Natural killer cell treated with Interleukin-12 subunit alpha and Interleukin-12 subunit beta and Interleukin-15 and Interleukin-18, amount 100 ng/mL, for 72 hours (primary cell): Measurements from ENCODE around the gene HLA-DQA2. TPM values are rescaled to one million over a fixed set of nuclear protein-coding genes. Genes with fewer than 3 reads are reported as not detected.

Experiments
- ATAC-seq, 2 donors: fragments of 150-1000 bp; cut with Tn5 transposase in 1 of 2; sonication (Bioruptor Pico), chemical (Tn5 transposase) in 1 of 2; 2 replicates each; pipeline ENCODE4 v1.10.0; 2021
- DNase-seq: peaks from one replicate; pipeline ENCODE4 v3.0.0; 2022; ENCODE audit warnings: low spot score
- H3K27ac Mint-ChIP-seq, 2 donors: 1 replicate in 1 of 2; 2 replicates in 1 of 2; pipeline ENCODE4 v1.8.0; 2022; ENCODE audit warnings: mixed read lengths in 2 of 2, mild to moderate bottlenecking in 1 of 2, moderate library complexity in 1 of 2
- H3K27me3 Mint-ChIP-seq, 2 donors: 1 replicate in 1 of 2; 2 replicates in 1 of 2; pipeline ENCODE4 v1.8.0; 2022; ENCODE audit warnings: mixed read lengths in 2 of 2
- H3K36me3 Mint-ChIP-seq: one replicate; pipeline ENCODE4 v1.8.0; 2022; ENCODE audit warnings: mixed read lengths
- H3K4me1 Mint-ChIP-seq, 2 donors: 1 replicate in 1 of 2; 2 replicates in 1 of 2; pipeline ENCODE4 v1.8.0; 2022; ENCODE audit warnings: low read depth in 2 of 2, mixed read lengths in 2 of 2, mild to moderate bottlenecking in 1 of 2
- H3K4me3 Mint-ChIP-seq: one replicate; pipeline ENCODE4 v1.8.0; 2022; ENCODE audit warnings: mixed read lengths
- H3K9me3 Mint-ChIP-seq: 2 replicates; pipeline ENCODE4 v1.8.0; 2022; ENCODE audit warnings: mixed read lengths
- total RNA-seq, 2 donors: library from RNA; stranded (reverse); gene quantifications; one replicate each; pipeline ENCODE4 v1.2.3, GENCODE V29; 2022

The HLA-DQA2 gene
- total RNA-seq, 2 donors from 2014 or later: 1.2 to 10.9 TPM

- Mint-ChIP-seq H3K4me1 (peaks cover 17 to 24% of the 10 kb centered on the region in 2 donors), H3K27ac (no peak overlapping the region), H3K9me3 (peaks cover 3% of the 10 kb centered on the region), H3K36me3 (peaks cover 10% of the 10 kb centered on the region), H3K27me3 (peaks cover 44 to 48% of the 10 kb centered on the region in 2 donors), H3K4me3 (no peak overlapping the region)
- no peak for DNase-seq
- no peak for ATAC-seq
These were observed 53.3 kb downstream of the HLA-DQA2 start for GRCh38 chr6:32794510-32794909.

Other genes with a start within 250 kb of the HLA-DQA2 start
- gene HLA-DRB5, start 211.1 kb upstream of the HLA-DQA2 start, total RNA-seq: 10 to 100 TPM; 15.9 to 53.6 TPM
- gene HLA-DRB1, start 151.5 kb upstream of the HLA-DQA2 start, total RNA-seq: 100 to 1,000 TPM in 1 of 2 donors, 10 to 100 TPM in 1; 69.9 to 117 TPM
- gene HLA-DQA1, start 104.0 kb upstream of the HLA-DQA2 start, total RNA-seq: 10 to 100 TPM in 1 of 2 donors, 1 to 10 TPM in 1; 7.8 to 92.0 TPM
- 10 to 100 TPM; 21.0 to 48.6 TPM for gene HLA-DQB1, start 74.7 kb upstream of the HLA-DQA2 start, total RNA-seq
- gene HLA-DQB2, start 22.1 kb downstream of the HLA-DQA2 start, total RNA-seq: 1 to 10 TPM in 1 of 2 donors, under 1 TPM in 1; 0.88 to 7.4 TPM
- 10 to 100 TPM in 1 of 2 donors, 1 to 10 TPM in 1; 3.3 to 13.9 TPM for gene HLA-DOB, start 75.6 kb downstream of the HLA-DQA2 start, total RNA-seq
- 100 to 1,000 TPM; 220 to 252 TPM for gene TAP2, start 97.3 kb downstream of the HLA-DQA2 start, total RNA-seq
- gene PSMB8, start 102.7 kb downstream of the HLA-DQA2 start, total RNA-seq: 100 to 1,000 TPM; 259 to 356 TPM
- gene TAP1, start 112.3 kb downstream of the HLA-DQA2 start, total RNA-seq: 100 to 1,000 TPM; 512 to 588 TPM
- 100 to 1,000 TPM; 212 to 401 TPM for gene PSMB9, start 112.8 kb downstream of the HLA-DQA2 start, total RNA-seq
- 10 to 100 TPM in 1 of 2 donors, 1 to 10 TPM in 1; 2.7 to 17.8 TPM for gene HLA-DMB, start 199.6 kb downstream of the HLA-DQA2 start, total RNA-seq
- gene HLA-DMA, start 211.7 kb downstream of the HLA-DQA2 start, total RNA-seq: 10 to 100 TPM; 16.9 to 73.0 TPM
- gene BRD2, start 227.2 kb downstream of the HLA-DQA2 start, total RNA-seq: 100 to 1,000 TPM; 347 to 352 TPM